DMS153 treated with DMSO at 0.1 percent for 48 hours (cell line): ENCODE measurements around the gene TCP10L.
"Not testable (repeated sequence)": the region's sequence is repeated elsewhere in the genome, so short reads cannot be mapped to it uniquely, and the experiment has no call there.

Experiments used
- DNase-seq: peaks from one replicate; lab custom pipeline; 2025; ENCODE audit not compliant: unreplicated experiment; lab: John Stamatoyannopoulos, UW

The TCP10L gene

DNA sequence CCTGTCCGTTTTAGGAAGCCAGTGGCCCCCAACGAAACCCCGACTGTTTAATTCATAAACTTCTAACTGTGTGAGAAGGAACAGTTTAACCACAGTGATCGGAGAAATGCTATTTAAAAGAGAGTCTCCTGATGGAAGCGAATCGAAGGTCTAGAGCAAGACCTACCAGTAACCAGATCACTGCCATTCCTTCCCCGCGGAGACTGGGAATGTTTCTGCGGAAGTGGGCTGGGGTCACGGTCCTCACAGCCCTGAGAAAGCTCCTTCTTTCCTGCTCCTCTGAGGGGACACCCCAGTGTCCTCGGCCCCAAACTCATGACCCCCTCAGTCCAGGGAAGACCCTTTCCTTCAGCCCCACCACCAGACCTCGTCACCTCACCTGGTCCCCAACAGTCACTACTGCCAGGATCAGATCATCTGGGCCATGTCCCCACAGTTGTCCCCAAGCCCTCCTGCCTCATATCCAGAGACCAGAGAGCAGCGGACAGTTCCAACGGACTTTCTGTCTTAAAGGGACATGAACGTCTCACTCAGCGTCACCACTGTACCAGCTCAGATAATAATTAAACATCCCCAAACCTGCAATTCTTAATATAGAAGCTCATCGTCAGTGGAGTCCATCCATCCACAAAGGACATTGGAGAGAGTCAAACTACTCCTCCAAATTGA is at the start of gene TCP10L:
Gene TCP10L (minus strand): TSS at position 482 of the 669 bp plus-strand sequence. CDS start 1,219 bp downstream, outside the sequence.
- no peak for DNase-seq

- DNase-seq: no peak
Observed at GRCh38 chr21:32626621-32627196, 41.4 kb upstream of the TCP10L start.

- not testable (repeated sequence) for DNase-seq
Observed at GRCh38 chr21:32618218-32618617, 32.9 kb upstream of the TCP10L start.

GRCh38 chr21:32613436-32614043 is 28.2 kb upstream of the TCP10L start:
- DNase-seq: no peak

- no peak for DNase-seq
Observed at GRCh38 chr21:32612999-32613337, 27.6 kb upstream of the TCP10L start.

- DNase-seq: peak; percentile 73
Observed at GRCh38 chr21:32612075-32612998, 27.0 kb upstream of the TCP10L start, which contains the start of gene CFAP298. Gene CFAP298 (minus strand): TSS chr21:32612377. CDS start chr21:32612243, 134 bp downstream.

GRCh38 chr21:32611471-32611997 is 26.2 kb upstream of the TCP10L start:
- no peak for DNase-seq

DNA sequence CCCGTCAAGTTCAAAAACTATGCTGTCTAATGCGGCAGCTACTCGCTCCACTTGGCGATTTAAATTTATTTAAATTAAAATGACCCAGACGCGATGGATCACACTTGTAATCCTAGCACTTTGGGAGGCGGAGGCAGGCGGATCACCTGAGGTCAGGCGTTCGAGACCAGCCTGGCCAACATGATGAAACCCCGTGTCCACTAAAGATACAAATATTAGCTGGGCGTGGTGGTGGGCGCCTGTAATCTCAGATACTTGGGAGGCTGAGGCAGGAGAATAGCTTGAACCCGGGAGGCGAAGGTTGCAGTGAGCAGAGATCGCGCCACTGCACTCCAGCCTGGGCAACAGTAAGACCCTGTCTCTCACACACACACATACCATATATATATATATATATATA is 25.6 kb upstream of the TCP10L start:
- DNase-seq: not testable (repeated sequence)

GRCh38 chr21:32608851-32609250 is 23.5 kb upstream of the TCP10L start:
- no peak for DNase-seq

GRCh38 chr21:32605469-32605868 is 20.1 kb upstream of the TCP10L start:
- no peak for DNase-seq

DNA sequence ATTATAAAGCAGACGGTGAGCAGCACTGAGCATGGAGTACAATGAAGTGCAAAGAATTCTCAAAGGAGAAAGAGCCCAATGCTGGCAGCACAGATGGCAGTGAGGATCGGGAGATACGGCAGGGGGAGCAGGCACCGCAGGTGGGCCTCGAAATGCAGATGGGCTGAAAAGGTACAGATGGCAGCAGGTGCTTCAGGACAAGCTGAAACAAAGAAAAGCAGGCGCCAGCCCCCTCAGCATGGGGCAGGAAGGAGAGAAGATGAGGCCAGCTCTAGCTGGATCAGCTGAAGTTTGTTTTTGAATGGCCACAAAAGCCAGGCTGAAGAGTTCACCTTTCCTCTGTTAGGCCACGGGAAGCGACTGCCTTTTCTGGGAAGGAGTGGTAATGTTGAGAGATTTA is 19.1 kb upstream of the TCP10L start:
- no peak for DNase-seq

DNA sequence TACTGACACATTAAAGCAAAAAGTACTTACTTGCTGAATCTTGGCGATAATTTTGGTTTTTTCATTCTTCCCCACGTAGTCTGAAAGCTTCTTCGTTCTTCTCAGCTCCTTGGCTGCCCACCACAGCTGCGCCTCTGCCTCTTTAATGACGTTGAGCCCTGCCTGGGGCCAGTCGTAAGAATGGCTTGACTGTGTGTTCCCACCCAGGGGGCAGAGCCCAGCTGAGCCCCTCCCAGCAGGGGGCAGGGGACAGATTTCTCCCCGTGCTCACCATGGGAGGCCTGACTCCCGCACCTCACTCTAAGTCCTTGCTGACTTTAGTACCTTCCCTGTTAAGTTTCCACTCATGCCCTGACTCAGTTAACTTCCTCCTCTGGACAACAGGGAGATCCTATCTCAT is 17.8 kb upstream of the TCP10L start:
- DNase-seq: no peak

DNA sequence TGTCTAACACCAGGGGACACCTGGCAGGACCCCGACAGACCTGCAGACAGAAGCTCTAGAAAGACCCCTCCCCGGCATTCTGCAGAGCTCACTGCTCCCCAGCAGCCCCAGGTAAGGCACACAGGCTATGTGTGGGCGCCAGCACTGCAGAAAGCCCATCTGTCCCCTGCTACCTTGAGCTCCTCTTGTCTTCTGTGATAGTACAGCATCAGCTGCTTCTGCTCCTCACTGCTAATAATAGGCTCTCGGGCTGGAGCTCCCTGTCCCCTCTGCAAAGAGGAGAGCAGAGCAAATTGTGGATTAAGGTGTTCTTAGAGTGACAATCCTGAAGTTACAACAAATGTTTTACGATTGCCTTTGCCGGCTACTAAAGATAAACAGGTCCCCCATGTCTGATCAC is 16.8 kb upstream of the TCP10L start:
- DNase-seq: no peak

DNA sequence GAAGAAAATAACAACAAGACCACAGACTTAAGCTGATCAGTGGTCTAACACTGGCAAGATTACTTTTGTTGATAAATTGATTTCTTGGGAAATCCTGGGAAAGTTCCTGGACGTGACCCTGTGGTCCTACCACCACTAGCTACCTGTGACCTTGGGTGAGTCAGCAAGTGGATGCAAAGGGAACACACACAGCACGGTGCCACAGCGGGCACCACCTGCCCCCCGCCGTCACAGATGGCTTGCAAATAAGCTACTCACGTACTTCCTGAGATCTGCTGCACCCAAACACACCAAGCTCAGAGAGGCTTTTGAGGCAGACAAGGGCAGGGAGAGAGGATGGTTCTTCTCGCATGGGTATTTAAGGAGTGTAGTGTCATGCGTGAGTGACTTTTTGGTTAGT is 14.2 kb upstream of the TCP10L start:
- DNase-seq: no peak

GRCh38 chr21:32599091-32599490 is 13.8 kb upstream of the TCP10L start:
- no peak for DNase-seq

DNA sequence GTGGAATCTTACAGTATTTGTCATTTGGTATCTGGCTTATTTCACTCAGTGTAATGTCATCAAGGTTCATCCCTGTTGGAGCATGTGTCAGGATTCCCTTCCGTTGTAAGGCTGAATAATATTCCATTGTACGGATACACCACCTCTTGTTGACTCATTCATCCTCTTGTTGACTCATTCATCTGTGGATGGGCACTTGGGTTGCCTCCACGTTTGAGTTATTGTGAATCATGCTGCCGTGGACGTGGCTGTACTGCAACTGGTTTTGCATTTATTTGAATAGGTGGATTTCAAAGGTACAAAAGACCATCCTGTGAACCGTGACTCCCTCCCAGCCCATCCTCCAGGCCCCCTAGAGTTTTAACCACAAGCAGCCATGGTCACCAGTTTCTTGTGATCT is 11.9 kb upstream of the TCP10L start:
- no peak for DNase-seq

GRCh38 chr21:32595431-32595830 is 10.1 kb upstream of the TCP10L start:
- no peak for DNase-seq

GRCh38 chr21:32593690-32594089 is 8.4 kb upstream of the TCP10L start:
- DNase-seq: no peak

- no peak for DNase-seq
Observed at GRCh38 chr21:32592929-32593502, 7.7 kb upstream of the TCP10L start.

- no peak for DNase-seq
Observed at GRCh38 chr21:32590130-32590529, 4.8 kb upstream of the TCP10L start.

DNA sequence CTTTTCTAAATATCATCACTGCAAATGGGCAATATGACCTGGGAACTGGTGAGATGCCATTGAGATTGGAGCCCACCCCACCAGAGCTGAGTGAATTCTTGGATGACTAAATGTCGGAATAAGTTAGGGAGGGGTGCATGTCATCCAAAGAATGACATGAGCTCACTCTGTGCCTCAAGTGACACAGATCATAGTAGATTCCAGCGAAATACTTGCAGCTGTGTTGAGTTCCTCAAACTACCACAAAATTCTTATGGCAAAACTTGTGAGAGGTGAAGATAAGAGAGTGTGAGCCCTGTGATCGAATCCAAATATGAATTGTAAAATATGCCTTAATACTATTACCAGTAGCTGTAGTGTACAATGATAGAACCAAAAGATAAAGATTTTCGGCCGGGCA is 2.3 kb upstream of the TCP10L start:
- no peak for DNase-seq
